T-helper 17 cell (primary cell): ENCODE results near the gene BBS7. TPM values are rescaled to one million over a fixed set of nuclear protein-coding genes. Genes with fewer than 3 reads are reported as not detected.

Experiments used
- ATAC-seq: fragments of 150-1000 bp; cut with Tn5 transposase; 2 replicates; pipeline ENCODE4 v1.10.0; 2021; ENCODE audit warnings: mild to moderate bottlenecking, moderate library complexity
- DNase-seq, 3 donors: peaks; one replicate each; pipeline versions ENCODE4 v3.0.0 to v3.0.0-alpha.2; 2020 to 2021
- H3K9me3 ChIP-seq: one replicate; pipeline ENCODE4 v1.7.0; 2013; ENCODE audit warnings: low read length, mild to moderate bottlenecking; ENCODE audit not compliant: control insufficient read depth, poor library complexity, severe bottlenecking
- H3K27ac Mint-ChIP-seq: one replicate; pipeline ENCODE4 v1.8.0; 2022; ENCODE audit warnings: mild to moderate bottlenecking, moderate library complexity, mixed read lengths
- H3K27me3 Mint-ChIP-seq: one replicate; pipeline ENCODE4 v1.8.0; 2022; ENCODE audit warnings: mixed read lengths
- H3K36me3 Mint-ChIP-seq: one replicate; pipeline ENCODE4 v1.8.0; 2022; ENCODE audit warnings: low read depth, mixed read lengths
- H3K4me1 Mint-ChIP-seq: one replicate; pipeline ENCODE4 v1.8.0; 2022; ENCODE audit warnings: mild to moderate bottlenecking, mixed read lengths
- H3K4me3 Mint-ChIP-seq: one replicate; pipeline ENCODE4 v1.8.0; 2022; ENCODE audit warnings: mild to moderate bottlenecking, moderate library complexity, mixed read lengths
- total RNA-seq, 4 donors: library from RNA in 2 of 4; stranded (reverse) in 2 of 4; gene quantifications; one replicate each; pipeline ENCODE4 v1.2.3 and lab custom pipeline; 2022 to 2026

Gene BBS7
- total RNA-seq, 2 donors from 2014 or later, result 5.1 to 5.6 TPM

GRCh38 chr4:121822047-121822446 lies 48.2 kb downstream of the BBS7 start:
- DNase-seq (no peak), ATAC-seq (no peak)
- no peaks in the 10 kb centered on the region for H3K9me3 ChIP-seq
- peak overlapping the region; percentile 90 for H3K27ac Mint-ChIP-seq
- H3K4me3 Mint-ChIP-seq, result peak overlapping the region; percentile 92
- no peaks in the 10 kb centered on the region for H3K27me3 Mint-ChIP-seq
- peaks cover 22% of the 10 kb centered on the region for H3K4me1 Mint-ChIP-seq
- peaks cover 2% of the 10 kb centered on the region for H3K36me3 Mint-ChIP-seq

GRCh38 chr4:121819216-121819965 lies 50.9 kb downstream of the BBS7 start:
- Mint-ChIP-seq H3K36me3 (peaks cover 2% of the 10 kb centered on the region), H3K4me3 (no peak overlapping the region), H3K27ac (peak overlapping the region; percentile 91), H3K27me3 (no peaks in the 10 kb centered on the region), H3K4me1 (peaks cover 22% of the 10 kb centered on the region)
- no peaks in the 10 kb centered on the region for H3K9me3 ChIP-seq
- ATAC-seq (no peak), DNase-seq (no peak)

- Mint-ChIP-seq H3K36me3 (peaks cover 6% of the 10 kb centered on the region), H3K4me1 (peaks cover 18% of the 10 kb centered on the region), H3K4me3 (peak overlapping the region; percentile 15), H3K27me3 (no peaks in the 10 kb centered on the region), H3K27ac (peak overlapping the region; percentile 91)
- H3K9me3 ChIP-seq, result no peaks in the 10 kb centered on the region
- ATAC-seq (no peak), DNase-seq (no peak)
Observed at GRCh38 chr4:121818215-121818614, 52.1 kb downstream of the BBS7 start.

GRCh38 chr4:121817701-121818100 lies 52.6 kb downstream of the BBS7 start:
- H3K9me3 ChIP-seq, result no peaks in the 10 kb centered on the region
- H3K36me3 Mint-ChIP-seq, result peaks cover 6% of the 10 kb centered on the region
- peaks cover 14% of the 10 kb centered on the region for H3K4me1 Mint-ChIP-seq
- DNase-seq (no peak), ATAC-seq (no peak)
- H3K4me3 Mint-ChIP-seq, result peak overlapping the region; percentile 15
- no peaks in the 10 kb centered on the region for H3K27me3 Mint-ChIP-seq
- peak overlapping the region; percentile 91 for H3K27ac Mint-ChIP-seq

- H3K9me3 ChIP-seq, result no peaks in the 10 kb centered on the region
- no peak for DNase-seq
- H3K36me3 Mint-ChIP-seq, result peaks cover 6% of the 10 kb centered on the region
- H3K27ac Mint-ChIP-seq, result no peak overlapping the region
- no peak for ATAC-seq
- no peaks in the 10 kb centered on the region for H3K27me3 Mint-ChIP-seq
- no peak overlapping the region for H3K4me3 Mint-ChIP-seq
- peaks cover 9% of the 10 kb centered on the region for H3K4me1 Mint-ChIP-seq
Observed at GRCh38 chr4:121817006-121817405, 53.3 kb downstream of the BBS7 start.

- Mint-ChIP-seq H3K27me3 (no peaks in the 10 kb centered on the region), H3K36me3 (peaks cover 6% of the 10 kb centered on the region), H3K4me3 (no peak overlapping the region), H3K27ac (peak overlapping the region; percentile 47), H3K4me1 (peaks cover 9% of the 10 kb centered on the region)
- DNase-seq, result no peak
- ATAC-seq, result no peak
- H3K9me3 ChIP-seq, result no peaks in the 10 kb centered on the region
Observed at GRCh38 chr4:121814756-121815155, 55.5 kb downstream of the BBS7 start.

GRCh38 chr4:121811122-121811521 lies 59.2 kb downstream of the BBS7 start:
- Mint-ChIP-seq H3K36me3 (peaks cover 9% of the 10 kb centered on the region), H3K27ac (no peak overlapping the region), H3K4me3 (no peak overlapping the region), H3K4me1 (peaks cover 5% of the 10 kb centered on the region), H3K27me3 (no peaks in the 10 kb centered on the region)
- ATAC-seq (no peak), DNase-seq (no peak)
- no peaks in the 10 kb centered on the region for H3K9me3 ChIP-seq

- Mint-ChIP-seq H3K4me3 (no peak overlapping the region), H3K27me3 (no peaks in the 10 kb centered on the region), H3K36me3 (peaks cover 8% of the 10 kb centered on the region), H3K27ac (no peak overlapping the region), H3K4me1 (peaks cover 14% of the 10 kb centered on the region)
- no peaks in the 10 kb centered on the region for H3K9me3 ChIP-seq
- no peak for ATAC-seq
- no peak for DNase-seq
Observed at GRCh38 chr4:121806411-121806810, 63.9 kb downstream of the BBS7 start.

GRCh38 chr4:121801715-121802075 lies 68.6 kb downstream of the BBS7 start:
- Mint-ChIP-seq H3K36me3 (peaks cover 7% of the 10 kb centered on the region), H3K4me3 (peak overlapping the region; percentile 95), H3K27ac (peak overlapping the region; percentile 99), H3K4me1 (peaks cover 25% of the 10 kb centered on the region), H3K27me3 (no peaks in the 10 kb centered on the region)
- ATAC-seq (no peak), DNase-seq (no peak)
- H3K9me3 ChIP-seq, result no peaks in the 10 kb centered on the region

GRCh38 chr4:121800961-121801714 lies 69.1 kb downstream of the BBS7 start, which contains the start of gene EXOSC9:
Gene EXOSC9 (plus strand): TSS chr4:121801323. CDS start chr4:121801425, 102 bp downstream.
- Mint-ChIP-seq H3K36me3 (peaks cover 7% of the 10 kb centered on the region), H3K4me1 (peaks cover 27% of the 10 kb centered on the region)
- peak; percentile 86 for ATAC-seq

GRCh38 chr4:121800638-121800960 lies 69.7 kb downstream of the BBS7 start:
- no peaks in the 10 kb centered on the region for H3K9me3 ChIP-seq
- H3K27ac Mint-ChIP-seq, result peak overlapping the region; percentile 99
- H3K4me1 Mint-ChIP-seq, result peaks cover 29% of the 10 kb centered on the region
- no peak for DNase-seq
- peak; percentile 25 for ATAC-seq
- peaks cover 4% of the 10 kb centered on the region for H3K27me3 Mint-ChIP-seq
- peaks cover 7% of the 10 kb centered on the region for H3K36me3 Mint-ChIP-seq
- H3K4me3 Mint-ChIP-seq, result peak overlapping the region; percentile 95

More at GRCh38 chr4:121800961-121801714, 69.1 kb downstream of the BBS7 start, which contains the start of gene EXOSC9:
- H3K4me3 Mint-ChIP-seq, result peak within 1 kb of the TSS; percentile 95
- H3K9me3 ChIP-seq, result no peaks in the 10 kb centered on the region
- peaks cover 2% of the 10 kb centered on the region for H3K27me3 Mint-ChIP-seq
- peak; percentile 86 to 97 (median 88) for DNase-seq
- peak within 1 kb of the TSS; percentile 99 for H3K27ac Mint-ChIP-seq

- no peak for DNase-seq
Observed at GRCh38 chr4:121799867-121800501, 70.3 kb downstream of the BBS7 start.

GRCh38 chr4:121799208-121799823 lies 71.0 kb downstream of the BBS7 start:
- ATAC-seq, result no peak
- H3K4me1 Mint-ChIP-seq, result peaks cover 29% of the 10 kb centered on the region
- H3K9me3 ChIP-seq, result no peaks in the 10 kb centered on the region
- no peak for DNase-seq
- peak overlapping the region; percentile 19 for H3K4me3 Mint-ChIP-seq
- peaks cover 4% of the 10 kb centered on the region for H3K36me3 Mint-ChIP-seq
- peaks cover 10% of the 10 kb centered on the region for H3K27me3 Mint-ChIP-seq
- peak overlapping the region; percentile 99 for H3K27ac Mint-ChIP-seq

More at GRCh38 chr4:121799867-121800501, 70.3 kb downstream of the BBS7 start:
- Mint-ChIP-seq H3K4me3 (peak overlapping the region; percentile 95), H3K27me3 (peaks cover 4% of the 10 kb centered on the region), H3K36me3 (peaks cover 4% of the 10 kb centered on the region), H3K27ac (peak overlapping the region; percentile 99), H3K4me1 (peaks cover 29% of the 10 kb centered on the region)
- no peaks in the 10 kb centered on the region for H3K9me3 ChIP-seq
- no peak for ATAC-seq
